HepG2 (cell line): ENCODE results near the gene NSF. TPM values are rescaled to one million over a fixed set of nuclear protein-coding genes. Genes with fewer than 3 reads are reported as not detected.

Experiments used
- ARNT ChIP-seq: fragments of 450-650 bp; IDR thresholded peaks from 2 replicates; pipeline ENCODE4 v1.6.1; 2017
- BHLHE40 ChIP-seq: IDR thresholded peaks from 2 replicates; pipeline ENCODE4 v1.6.1; 2011; ENCODE audit warnings: low read length, improper control_type of control experiment
- CREB3 ChIP-seq: sonication (generic); formaldehyde crosslinking; IDR thresholded peaks from 2 replicates; pipeline ENCODE4 v1.5.0; 2020; ENCODE audit warnings: missing genetic modification reagents
- FLYWCH1 ChIP-seq: sonication (generic); formaldehyde crosslinking; IDR thresholded peaks from 2 replicates; pipeline ENCODE4 v1.8.1; 2023; ENCODE audit warnings: mild to moderate bottlenecking, missing genetic modification reagents
- GABPA ChIP-seq, 2 experiments: IDR thresholded peaks; 2 replicates each; pipeline ENCODE4 v1.6.1; 2011 to 2016; ENCODE audit warnings: low read depth in 2 of 2, low read length in 1 of 2, missing biosample characterization in 1 of 2, missing genetic modification characterization in 1 of 2
- KDM4B ChIP-seq: sonication (generic); formaldehyde crosslinking; IDR thresholded peaks from 2 replicates; pipeline ENCODE4 v1.4.0; 2020; ENCODE audit warnings: missing genetic modification reagents
- MATR3 ChIP-seq: sonication (generic); formaldehyde crosslinking; IDR thresholded peaks from 2 replicates; pipeline ENCODE4 v1.4.0; 2020; ENCODE audit warnings: missing genetic modification reagents
- MEIS1 ChIP-seq: sonication (generic); formaldehyde crosslinking; IDR thresholded peaks from 2 replicates; pipeline ENCODE4 v1.9.0; 2021; ENCODE audit warnings: mild to moderate bottlenecking, missing genetic modification reagents, moderate library complexity, borderline replicate concordance
- PAX8 ChIP-seq: sonication (generic); formaldehyde crosslinking; IDR thresholded peaks from 2 replicates; pipeline ENCODE4 v1.8.0; 2022; ENCODE audit warnings: mild to moderate bottlenecking, missing genetic modification reagents, borderline replicate concordance
- RAD51 ChIP-seq: fragments of 450-650 bp; IDR thresholded peaks from 2 replicates; pipeline ENCODE4 v1.6.1; 2016; ENCODE audit warnings: borderline replicate concordance
- REPIN1 ChIP-seq: sonication (generic); formaldehyde crosslinking; IDR thresholded peaks from 2 replicates; pipeline ENCODE4 v1.8.0; 2022; ENCODE audit warnings: missing genetic modification reagents, low read depth, mild to moderate bottlenecking, borderline replicate concordance
- RXRB ChIP-seq: IDR thresholded peaks from 2 replicates; pipeline ENCODE4 v1.6.1; 2016; ENCODE audit warnings: borderline replicate concordance, missing genetic modification reagents, missing compliant biosample characterization
- SRF ChIP-seq: IDR thresholded peaks from 2 replicates; pipeline ENCODE4 v1.6.1; 2011; ENCODE audit warnings: mild to moderate bottlenecking, low read depth, low read length, moderate library complexity
- TBL1XR1 ChIP-seq: fragments of 150-350 bp; IDR thresholded peaks from 2 replicates; pipeline ENCODE4 v1.6.1; 2014; ENCODE audit warnings: borderline replicate concordance, low read length; ENCODE audit not compliant: partially characterized antibody
- ZFP90 ChIP-seq: sonication (generic); formaldehyde crosslinking; IDR thresholded peaks from 2 replicates; pipeline ENCODE4 v1.8.0; 2022; ENCODE audit warnings: missing genetic modification reagents, mild to moderate bottlenecking, inconsistent platforms, borderline replicate concordance
- ZFY ChIP-seq: sonication (generic); formaldehyde crosslinking; IDR thresholded peaks from 2 replicates; pipeline ENCODE4 v1.4.0; 2020; ENCODE audit warnings: missing genetic modification reagents
- ZNF274 ChIP-seq: sonication (generic); formaldehyde crosslinking; IDR thresholded peaks from 2 replicates; pipeline ENCODE4 v1.5.1; 2020; ENCODE audit warnings: mild to moderate bottlenecking, missing genetic modification reagents
- ZNF766 ChIP-seq: sonication (generic); formaldehyde crosslinking; IDR thresholded peaks from 2 replicates; pipeline ENCODE4 v1.5.0; 2020; ENCODE audit warnings: missing genetic modification reagents, borderline replicate concordance
- polyA plus RNA-seq, 8 experiments: library from polyadenylated mRNA; depleted of rRNA in 3 of 8; stranded (reverse) in 7 of 8; unstranded in 1 of 8; fragments of >200 nt; fragmentation: Illumina TruSeq in 4 of 8; extraction: Trizol in 4 of 8; gene quantifications; 2 replicates each; pipeline versions ENCODE4 v1.2.1 to v1.2.3, GENCODE V29; 2011 to 2016; ENCODE audit warnings: low read depth in 4 of 8, missing spikeins in 1 of 8, mixed read lengths in 1 of 8; ENCODE audit not compliant: insufficient read depth in 1 of 8
- total RNA-seq, 5 experiments: library from RNA; depleted of rRNA; stranded (reverse); fragments of >200 nt; fragmentation: Illumina TruSeq; extraction: Trizol; gene quantifications; 2 replicates each; pipeline ENCODE4 v1.2.3, GENCODE V29; 2016; ENCODE audit warnings: low read depth in 1 of 5
- TF ChIP-seq, protein P1 (sequence below): sonication (generic); formaldehyde crosslinking; IDR thresholded peaks from 2 replicates; pipeline ENCODE4 v1.4.0; 2020; ENCODE audit warnings: missing genetic modification reagents
- TF ChIP-seq, protein P2 (sequence below): sonication (generic); formaldehyde crosslinking; conservative IDR thresholded peaks from 2 replicates; pipeline ENCODE4 v1.8.0; 2022; ENCODE audit warnings: missing genetic modification reagents

Gene NSF
- total and polyA plus RNA-seq, 2 of the 13 experiments (the other 11 are each of a cell fraction or from before 2014, with no cell fraction given): 21.9 to 37.8 TPM

GRCh38 chr17:46782250-46782953 lies 191.9 kb downstream of the NSF start (continued):
- no peak for TF ChIP-seq CREB3 (CRISPR knock-in tag)
- no peak for TF ChIP-seq TBL1XR1
- TF ChIP-seq RXRB (CRISPR knock-in tag): 0 out of 2 replicates have a peak, but pooled peaks have one; percentile 31
- TF ChIP-seq, protein P1, sequence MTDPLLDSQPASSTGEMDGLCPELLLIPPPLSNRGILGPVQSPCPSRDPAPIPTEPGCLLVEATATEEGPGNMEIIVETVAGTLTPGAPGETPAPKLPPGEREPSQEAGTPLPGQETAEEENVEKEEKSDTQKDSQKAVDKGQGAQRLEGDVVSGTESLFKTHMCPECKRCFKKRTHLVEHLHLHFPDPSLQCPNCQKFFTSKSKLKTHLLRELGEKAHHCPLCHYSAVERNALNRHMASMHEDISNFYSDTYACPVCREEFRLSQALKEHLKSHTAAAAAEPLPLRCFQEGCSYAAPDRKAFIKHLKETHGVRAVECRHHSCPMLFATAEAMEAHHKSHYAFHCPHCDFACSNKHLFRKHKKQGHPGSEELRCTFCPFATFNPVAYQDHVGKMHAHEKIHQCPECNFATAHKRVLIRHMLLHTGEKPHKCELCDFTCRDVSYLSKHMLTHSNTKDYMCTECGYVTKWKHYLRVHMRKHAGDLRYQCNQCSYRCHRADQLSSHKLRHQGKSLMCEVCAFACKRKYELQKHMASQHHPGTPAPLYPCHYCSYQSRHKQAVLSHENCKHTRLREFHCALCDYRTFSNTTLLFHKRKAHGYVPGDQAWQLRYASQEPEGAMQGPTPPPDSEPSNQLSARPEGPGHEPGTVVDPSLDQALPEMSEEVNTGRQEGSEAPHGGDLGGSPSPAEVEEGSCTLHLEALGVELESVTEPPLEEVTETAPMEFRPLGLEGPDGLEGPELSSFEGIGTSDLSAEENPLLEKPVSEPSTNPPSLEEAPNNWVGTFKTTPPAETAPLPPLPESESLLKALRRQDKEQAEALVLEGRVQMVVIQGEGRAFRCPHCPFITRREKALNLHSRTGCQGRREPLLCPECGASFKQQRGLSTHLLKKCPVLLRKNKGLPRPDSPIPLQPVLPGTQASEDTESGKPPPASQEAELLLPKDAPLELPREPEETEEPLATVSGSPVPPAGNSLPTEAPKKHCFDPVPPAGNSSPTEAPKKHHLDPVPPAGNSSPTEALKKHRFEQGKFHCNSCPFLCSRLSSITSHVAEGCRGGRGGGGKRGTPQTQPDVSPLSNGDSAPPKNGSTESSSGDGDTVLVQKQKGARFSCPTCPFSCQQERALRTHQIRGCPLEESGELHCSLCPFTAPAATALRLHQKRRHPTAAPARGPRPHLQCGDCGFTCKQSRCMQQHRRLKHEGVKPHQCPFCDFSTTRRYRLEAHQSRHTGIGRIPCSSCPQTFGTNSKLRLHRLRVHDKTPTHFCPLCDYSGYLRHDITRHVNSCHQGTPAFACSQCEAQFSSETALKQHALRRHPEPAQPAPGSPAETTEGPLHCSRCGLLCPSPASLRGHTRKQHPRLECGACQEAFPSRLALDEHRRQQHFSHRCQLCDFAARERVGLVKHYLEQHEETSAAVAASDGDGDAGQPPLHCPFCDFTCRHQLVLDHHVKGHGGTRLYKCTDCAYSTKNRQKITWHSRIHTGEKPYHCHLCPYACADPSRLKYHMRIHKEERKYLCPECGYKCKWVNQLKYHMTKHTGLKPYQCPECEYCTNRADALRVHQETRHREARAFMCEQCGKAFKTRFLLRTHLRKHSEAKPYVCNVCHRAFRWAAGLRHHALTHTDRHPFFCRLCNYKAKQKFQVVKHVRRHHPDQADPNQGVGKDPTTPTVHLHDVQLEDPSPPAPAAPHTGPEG (CRISPR knock-in tag): no peak
- peak; percentile 45 for TF ChIP-seq ZFY (CRISPR knock-in tag)
- no peak for TF ChIP-seq ZNF766 (CRISPR knock-in tag)
- 0 out of 2 replicates have a peak, but pooled peaks have one; percentile 15 for TF ChIP-seq ZNF274
- TF ChIP-seq ZFP90 (CRISPR knock-in tag): no peak
- no peak for TF ChIP-seq ARNT
- TF ChIP-seq MEIS1: no peak
- TF ChIP-seq PAX8 (CRISPR knock-in tag): no peak
- TF ChIP-seq GABPA (IDR thresholded peaks at IDR 0.05; ENCODE audit: low read depth, low read length): no peak
- no peak for TF ChIP-seq GABPA (CRISPR knock-in tag; IDR thresholded peaks at IDR 0.05; ENCODE audit: low read depth)
- no peak for TF ChIP-seq FLYWCH1 (CRISPR knock-in tag)
- TF ChIP-seq MATR3: no peak
- TF ChIP-seq RAD51: no peak
- TF ChIP-seq BHLHE40: no peak
- TF ChIP-seq SRF: no peak
- TF ChIP-seq KDM4B (CRISPR knock-in tag): 0 out of 2 replicates have a peak, but pooled peaks have one; percentile 22
- TF ChIP-seq, protein P2, sequence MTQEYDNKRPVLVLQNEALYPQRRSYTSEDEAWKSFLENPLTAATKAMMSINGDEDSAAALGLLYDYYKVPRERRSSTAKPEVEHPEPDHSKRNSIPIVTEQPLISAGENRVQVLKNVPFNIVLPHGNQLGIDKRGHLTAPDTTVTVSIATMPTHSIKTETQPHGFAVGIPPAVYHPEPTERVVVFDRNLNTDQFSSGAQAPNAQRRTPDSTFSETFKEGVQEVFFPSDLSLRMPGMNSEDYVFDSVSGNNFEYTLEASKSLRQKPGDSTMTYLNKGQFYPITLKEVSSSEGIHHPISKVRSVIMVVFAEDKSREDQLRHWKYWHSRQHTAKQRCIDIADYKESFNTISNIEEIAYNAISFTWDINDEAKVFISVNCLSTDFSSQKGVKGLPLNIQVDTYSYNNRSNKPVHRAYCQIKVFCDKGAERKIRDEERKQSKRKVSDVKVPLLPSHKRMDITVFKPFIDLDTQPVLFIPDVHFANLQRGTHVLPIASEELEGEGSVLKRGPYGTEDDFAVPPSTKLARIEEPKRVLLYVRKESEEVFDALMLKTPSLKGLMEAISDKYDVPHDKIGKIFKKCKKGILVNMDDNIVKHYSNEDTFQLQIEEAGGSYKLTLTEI: no peak
- peak; percentile 72; the same call in 1 of the 2 replicates for TF ChIP-seq REPIN1
